GM04504 (cell line): ENCODE measurements around the gene CASP9.
A peak's percentile ranks its signal among the peaks of the same experiment; 100 is the strongest.
"Not testable (repeated sequence)": the region's sequence is repeated elsewhere in the genome, so short reads cannot be mapped to it uniquely, and the experiment has no call there.

Experiments
- DNase-seq: peaks from one replicate; pipeline ENCODE4 v3.0.0-alpha.2; 2012; ENCODE audit warnings: low read depth

The CASP9 gene

GRCh38 chr1:15525050-15526020 lies 1.3 kb upstream of the CASP9 start:
- no peak for DNase-seq

DNA sequence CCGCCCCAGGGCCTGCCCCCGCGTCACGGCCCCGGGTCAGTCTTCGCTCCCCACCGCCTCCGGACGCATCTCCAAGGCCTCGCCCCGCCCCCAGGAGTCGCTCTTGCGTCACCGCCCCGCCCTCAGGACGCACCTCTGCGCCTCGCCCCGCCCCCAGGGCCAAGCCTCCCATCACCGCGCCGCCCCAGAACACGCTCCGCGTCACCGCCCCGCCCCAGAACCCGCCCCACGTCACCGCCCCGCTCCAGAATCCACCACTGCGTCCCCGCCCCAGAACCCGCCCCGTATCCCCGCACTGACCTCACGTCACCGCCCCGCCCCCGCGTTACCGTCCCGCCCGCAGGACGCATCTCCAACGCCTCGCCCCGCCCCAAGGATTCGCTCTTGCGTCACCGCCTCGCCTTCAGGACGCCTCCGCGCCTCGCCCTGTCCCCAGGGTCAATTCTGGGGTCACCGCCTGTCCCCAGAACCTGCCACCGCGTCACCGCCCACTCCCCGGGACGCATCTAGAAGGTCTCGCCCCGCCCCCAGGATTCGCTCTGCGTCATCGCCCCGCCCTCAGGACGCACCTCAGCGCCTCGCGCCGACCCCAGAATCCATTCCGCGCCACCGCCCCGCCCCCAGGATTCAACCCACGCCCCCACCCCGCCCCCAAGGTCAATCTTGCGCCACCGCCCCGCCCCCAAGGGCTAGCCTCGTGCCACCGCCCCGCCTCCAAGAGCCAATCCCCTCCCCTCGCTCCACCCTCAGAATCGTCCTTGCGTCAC lies 451 bp upstream of the CASP9 start:
- peak; percentile 98 for DNase-seq

DNA sequence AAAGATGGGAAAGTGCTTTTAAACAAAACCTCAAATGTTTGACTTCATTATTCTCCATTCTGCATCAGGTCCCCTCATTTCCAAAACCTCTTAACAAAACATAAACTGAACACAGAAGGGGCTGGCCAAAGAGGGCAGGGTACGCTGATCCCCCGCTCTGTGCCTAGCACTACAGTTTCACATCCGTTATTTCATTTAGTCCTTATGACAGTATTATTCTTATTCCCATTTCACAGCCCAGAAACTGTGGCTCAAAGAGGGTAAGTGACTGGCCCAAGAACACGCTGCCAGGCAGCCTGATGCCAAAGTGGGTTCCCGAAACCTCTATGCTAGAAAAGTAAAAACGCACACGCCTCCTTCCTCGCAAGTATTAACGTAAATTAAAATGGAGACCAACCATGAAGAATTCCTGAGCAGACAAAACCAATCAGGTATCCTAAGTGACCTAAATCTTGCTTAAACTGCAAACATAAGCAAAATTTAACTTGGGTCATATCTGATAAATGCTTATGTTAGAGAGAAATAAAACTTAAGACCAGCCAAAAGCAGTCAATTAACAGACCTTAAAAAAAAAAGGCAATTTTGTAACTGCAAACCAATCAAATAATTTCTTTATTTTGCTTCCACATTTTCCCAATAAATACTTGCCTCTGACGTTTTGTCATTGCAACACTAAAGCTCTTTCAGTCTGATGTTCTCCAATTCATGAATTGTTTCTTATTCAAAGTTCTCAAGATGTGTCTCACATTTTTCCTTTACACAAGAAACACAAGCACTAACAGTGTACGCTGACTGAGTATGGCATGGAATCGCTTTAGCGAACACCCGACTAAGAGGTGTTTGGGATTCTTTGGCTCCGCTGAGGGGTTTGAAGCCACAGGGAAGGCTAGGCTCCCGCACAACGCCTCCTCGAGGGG lies 653 bp downstream of the CASP9 start:
- DNase-seq: no peak

DNA sequence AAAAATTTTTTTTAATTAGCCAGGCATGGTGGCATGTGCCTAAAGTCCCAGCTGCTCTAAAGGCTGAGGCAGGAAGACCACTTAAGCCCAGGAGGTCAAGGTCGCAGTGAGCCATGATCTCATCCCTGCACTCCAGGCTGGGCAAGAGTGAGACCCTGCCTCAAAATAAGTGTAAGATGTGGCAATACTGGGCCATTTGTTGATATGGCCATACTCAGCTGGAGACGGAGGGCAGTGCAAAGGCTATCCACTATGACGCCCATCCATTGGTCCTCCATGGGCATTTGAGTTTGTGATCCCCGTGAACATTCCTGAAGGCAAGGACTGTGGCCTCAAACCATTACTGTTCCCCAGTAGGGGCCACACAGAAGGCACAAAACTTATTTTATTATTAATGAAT lies 1.5 kb downstream of the CASP9 start:
- DNase-seq: no peak

DNA sequence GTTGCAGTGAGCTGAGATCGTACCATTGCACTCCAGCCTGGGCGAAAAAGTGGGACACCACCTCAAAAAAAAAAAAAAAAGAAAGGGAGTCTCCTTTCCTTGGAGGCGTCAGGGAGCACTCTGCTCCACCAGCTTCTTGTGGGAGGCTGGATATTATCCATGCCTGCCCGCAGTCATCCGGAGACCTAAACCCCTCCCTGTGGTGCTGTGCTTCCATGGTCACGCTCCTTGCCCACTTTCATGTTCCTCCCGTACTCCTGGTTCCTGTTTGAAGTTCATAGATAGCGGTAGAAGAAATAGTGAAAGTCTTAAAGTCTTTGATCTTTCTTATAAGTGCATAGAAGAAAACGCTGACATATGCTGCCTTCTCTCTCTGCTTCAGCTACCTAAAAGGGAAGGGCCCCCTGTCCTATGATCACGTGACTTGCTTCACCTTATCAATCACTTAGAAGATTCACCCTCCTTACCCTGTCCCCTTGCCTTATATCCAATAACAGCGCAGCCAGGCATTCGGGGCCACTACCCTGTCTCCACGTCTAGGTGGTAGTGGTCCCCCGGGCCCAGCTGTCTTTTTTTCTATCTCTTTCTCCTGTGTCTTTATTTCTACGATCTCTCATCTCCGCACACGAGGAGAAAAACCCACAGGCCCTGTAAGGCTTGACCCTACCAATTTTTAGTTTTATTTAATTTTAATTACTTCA lies 2.7 kb downstream of the CASP9 start:
- DNase-seq: not testable (repeated sequence)

DNA sequence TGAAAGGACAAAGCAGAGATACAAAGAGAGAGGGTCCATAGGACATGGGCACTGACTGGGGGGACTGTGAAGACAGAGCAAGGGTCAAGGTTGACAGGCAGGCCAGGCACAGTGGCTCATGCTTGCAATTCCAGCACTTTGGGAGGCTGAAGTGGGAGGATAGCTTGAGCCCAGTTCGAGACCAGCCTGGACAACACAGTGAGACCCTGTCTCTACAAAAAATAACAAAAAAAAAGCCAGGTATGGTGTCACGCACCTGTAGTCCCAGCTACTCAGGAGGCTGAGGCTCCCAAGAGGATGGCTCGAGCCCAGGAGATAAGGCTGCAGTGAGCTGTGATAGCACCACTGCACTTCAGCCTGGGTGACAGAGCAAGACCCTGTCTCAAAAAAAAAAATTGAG lies 4.4 kb downstream of the CASP9 start:
- no peak for DNase-seq

DNA sequence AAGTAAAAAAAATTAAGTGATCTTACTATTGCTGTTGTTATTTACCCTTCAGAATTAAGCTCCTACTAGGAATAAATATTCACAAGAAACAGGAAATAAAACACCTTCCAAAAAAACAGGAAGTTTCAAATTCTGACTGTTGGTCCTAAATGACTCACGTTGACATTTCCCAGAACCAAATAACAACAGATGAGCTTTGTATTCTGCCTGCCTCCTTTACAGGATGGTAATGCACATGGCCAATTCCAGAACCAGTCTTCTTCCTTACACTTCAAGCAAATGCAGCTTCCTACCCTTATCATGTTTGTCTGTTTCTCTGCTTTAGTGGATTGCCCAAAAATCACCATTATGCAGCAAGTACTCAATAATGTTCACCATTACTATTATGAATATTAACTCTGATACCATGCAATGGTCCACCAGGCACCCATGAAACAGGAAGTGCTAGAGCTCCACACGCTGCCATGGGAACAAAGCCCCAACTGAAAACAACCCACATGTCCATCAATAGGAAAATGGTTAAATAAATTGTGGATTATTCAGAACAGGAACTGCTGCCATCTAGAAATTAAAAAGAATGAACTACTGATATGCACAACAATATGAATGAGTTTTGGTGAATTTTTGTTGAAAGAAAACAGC lies 8.9 kb downstream of the CASP9 start:
- DNase-seq: no peak

- DNase-seq: not testable (repeated sequence)
Measured at GRCh38 chr1:15514557-15514956, 9.5 kb downstream of the CASP9 start.

GRCh38 chr1:15513919-15514318 lies 10.1 kb downstream of the CASP9 start:
- DNase-seq: no peak

DNA sequence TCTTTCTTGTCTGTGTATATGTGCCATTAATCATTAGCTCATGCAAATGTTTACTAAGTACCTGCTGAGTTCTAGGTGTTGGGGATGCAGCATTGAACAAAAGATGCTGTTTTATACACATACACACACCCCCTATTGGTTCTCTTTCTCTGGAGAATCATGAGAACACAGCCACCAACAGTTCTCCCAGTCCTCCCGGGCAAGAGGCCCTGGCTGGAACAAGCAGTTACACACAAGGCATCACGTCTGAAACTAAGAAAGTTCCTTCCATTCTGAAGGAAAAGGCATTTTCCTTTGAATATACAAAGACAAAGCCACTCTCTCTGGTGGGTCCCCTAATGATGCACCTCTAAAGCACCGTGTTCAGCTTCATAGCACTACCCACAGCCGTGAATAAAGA lies 10.8 kb downstream of the CASP9 start:
- no peak for DNase-seq

- DNase-seq: no peak
Measured at GRCh38 chr1:15510611-15511405, 13.2 kb downstream of the CASP9 start.

GRCh38 chr1:15509586-15509985 lies 14.4 kb downstream of the CASP9 start:
- no peak for DNase-seq

- DNase-seq: no peak
Measured at GRCh38 chr1:15508700-15509487, 15.1 kb downstream of the CASP9 start.

DNA sequence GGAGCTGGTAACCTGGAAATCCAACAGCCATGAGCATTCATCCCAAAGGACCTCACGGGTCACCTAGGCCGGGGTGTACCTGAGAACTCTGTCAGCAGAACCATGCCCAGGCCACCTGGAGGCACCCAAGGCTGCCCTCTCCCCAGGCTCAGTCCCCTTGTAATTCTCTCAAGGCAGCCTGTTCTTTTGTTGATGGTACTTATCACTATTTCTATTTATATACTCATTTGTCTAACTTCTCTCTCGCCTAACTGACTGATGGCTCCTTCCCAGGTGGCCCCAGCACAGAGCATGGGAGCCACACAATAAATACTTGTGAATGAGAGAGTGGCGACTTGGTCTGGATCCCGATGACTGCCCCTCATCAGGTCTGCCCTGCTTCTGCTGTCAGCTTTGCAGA lies 16.7 kb downstream of the CASP9 start:
- no peak for DNase-seq

DNA sequence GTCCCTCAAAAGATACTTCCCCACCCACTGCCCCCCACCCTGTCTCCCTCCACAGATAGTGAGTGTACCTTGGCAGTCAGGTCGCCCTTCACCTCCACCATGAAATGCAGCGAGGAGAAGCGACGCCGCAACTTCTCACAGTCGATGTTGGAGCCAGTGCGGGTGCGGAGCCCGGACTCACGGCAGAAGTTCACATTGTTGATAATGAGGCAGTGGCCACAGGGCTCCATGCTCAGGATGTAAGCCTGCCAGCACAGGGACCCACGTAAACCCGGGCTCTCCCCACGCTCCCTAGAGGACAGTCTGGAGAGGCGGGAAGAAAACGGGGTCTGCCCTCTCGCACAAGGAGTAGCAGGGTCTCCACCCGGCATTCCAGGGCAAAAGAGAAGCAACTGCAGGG lies 17.2 kb downstream of the CASP9 start:
- DNase-seq: no peak

DNA sequence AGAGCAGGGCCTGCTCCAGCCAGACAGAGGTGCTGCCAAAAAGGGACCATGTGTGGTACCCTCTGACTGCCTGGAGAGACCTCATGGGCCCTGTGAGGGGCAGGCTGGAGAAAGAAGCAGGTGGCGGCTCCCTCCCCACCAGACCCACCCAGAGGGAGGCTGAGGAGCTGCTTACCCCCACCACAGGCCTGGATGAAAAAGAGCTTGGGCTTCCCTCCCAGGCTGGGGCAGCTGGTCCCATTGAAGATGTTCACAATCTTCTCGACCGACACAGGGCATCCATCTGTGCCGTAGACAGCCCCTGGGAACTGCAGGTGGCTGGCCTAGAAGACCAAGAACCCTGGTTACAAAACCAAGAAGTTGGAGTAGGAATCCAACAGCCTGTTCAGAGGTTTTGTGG lies 19.6 kb downstream of the CASP9 start:
- no peak for DNase-seq

DNA sequence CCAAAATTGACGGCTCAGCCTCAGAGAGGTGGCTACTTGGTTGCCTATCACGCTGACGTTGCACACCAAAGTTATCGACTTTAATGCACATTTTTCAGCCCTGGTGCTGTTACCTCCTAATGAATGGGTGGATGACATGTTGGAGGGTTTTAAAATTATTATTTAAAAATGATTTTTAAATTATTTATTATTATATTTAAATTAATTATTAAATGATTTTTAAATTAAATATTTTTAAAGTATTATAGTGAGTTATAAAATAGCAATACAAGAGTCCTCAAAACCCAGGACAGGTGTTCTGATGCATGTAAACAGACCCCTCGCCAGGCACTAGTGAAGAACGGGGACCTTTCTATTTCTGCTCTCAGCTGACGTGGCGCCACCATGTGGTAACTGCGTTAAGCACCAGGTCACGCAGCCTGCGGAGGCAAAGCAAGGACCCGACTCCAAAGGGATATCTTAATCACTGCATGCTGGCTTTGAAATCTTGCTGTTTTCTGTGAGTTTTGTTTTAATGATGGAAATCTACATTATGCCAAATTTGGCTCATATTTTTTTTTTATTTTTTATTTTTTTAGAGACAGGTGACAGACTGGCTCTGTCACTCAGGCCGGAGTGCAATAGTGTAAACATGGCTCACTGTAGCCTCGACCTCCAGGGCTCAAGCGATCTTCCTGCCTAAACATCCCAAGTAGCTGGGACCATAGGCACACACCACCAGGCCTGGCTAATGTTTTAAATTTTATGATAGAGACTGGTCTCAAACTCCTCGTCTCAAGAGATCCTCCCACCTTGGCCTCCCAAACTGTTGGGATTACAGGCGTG lies 22.6 kb downstream of the CASP9 start:
- no peak for DNase-seq
